Measurements from ENCODE around the gene TEX55.
"Not testable (repeated sequence)": the region's sequence is repeated elsewhere in the genome, so short reads cannot be mapped to it uniquely, and the experiment has no call there.

The TEX55 gene

GRCh38 chr3:119145500-119146167 is at the start of gene TEX55:
Gene TEX55 (plus strand): TSS chr3:119146165. CDS start chr3:119146190, 25 bp downstream.
- no peak for DNase-seq

- DNase-seq = no peak
Observed at GRCh38 chr3:119098003-119098402, 48.0 kb upstream of the TEX55 start.

GRCh38 chr3:119098619-119099222 is 47.2 kb upstream of the TEX55 start:
- DNase-seq = no peak

GRCh38 chr3:119099785-119100184 is 46.2 kb upstream of the TEX55 start:
- no peak for DNase-seq

GRCh38 chr3:119104031-119104430 is 41.9 kb upstream of the TEX55 start:
- DNase-seq = no peak

- DNase-seq = not testable (repeated sequence)
Observed at GRCh38 chr3:119118330-119118729, 27.6 kb upstream of the TEX55 start.

GRCh38 chr3:119120480-119120879 is 25.5 kb upstream of the TEX55 start:
- no peak for DNase-seq

GRCh38 chr3:119122350-119122749 is 23.6 kb upstream of the TEX55 start:
- no peak for DNase-seq

- no peak for DNase-seq
Observed at GRCh38 chr3:119125342-119125741, 20.6 kb upstream of the TEX55 start.

GRCh38 chr3:119125742-119126504 is 20.0 kb upstream of the TEX55 start:
- DNase-seq = no peak

- DNase-seq = not testable (repeated sequence)
Observed at GRCh38 chr3:119130291-119130690, 15.7 kb upstream of the TEX55 start.

- DNase-seq = not testable (repeated sequence)
Observed at GRCh38 chr3:119132291-119132690, 13.7 kb upstream of the TEX55 start.

- not testable (repeated sequence) for DNase-seq
Observed at GRCh38 chr3:119139360-119139759, 6.6 kb upstream of the TEX55 start.

GRCh38 chr3:119140466-119140865 is 5.5 kb upstream of the TEX55 start:
- no peak for DNase-seq

GRCh38 chr3:119145128-119145499 is 851 bp upstream of the TEX55 start:
- DNase-seq = no peak

- DNase-seq = no peak
Observed at GRCh38 chr3:119146578-119147375, 812 bp downstream of the TEX55 start.

GRCh38 chr3:119147494-119147893 is 1.5 kb downstream of the TEX55 start:
- DNase-seq = no peak

GRCh38 chr3:119148493-119149180 is 2.7 kb downstream of the TEX55 start:
- DNase-seq = no peak

GRCh38 chr3:119149484-119149883 is 3.5 kb downstream of the TEX55 start:
- DNase-seq = no peak

GRCh38 chr3:119156868-119157267 is 10.9 kb downstream of the TEX55 start:
- DNase-seq = no peak

- DNase-seq = no peak
Observed at GRCh38 chr3:119157971-119158370, 12.0 kb downstream of the TEX55 start.

- DNase-seq = no peak
Observed at GRCh38 chr3:119160361-119160760, 14.4 kb downstream of the TEX55 start.

- no peak for DNase-seq
Observed at GRCh38 chr3:119160815-119161214, 14.8 kb downstream of the TEX55 start.
